HG02759 (cell line): ENCODE measurements around the gene CAST.
A peak's percentile ranks its signal among the peaks of the same experiment; 100 is the strongest.
"Not testable (repeated sequence)": the region's sequence is repeated elsewhere in the genome, so short reads cannot be mapped to it uniquely, and the experiment has no call there.

ENCODE experiments used
- ATAC-seq: cut with Tn5 transposase; IDR thresholded peaks from one replicate; pipeline ENCODE4 v1.9.1; 2021; ENCODE audit warnings: mild to moderate bottlenecking, moderate library complexity; ENCODE audit not compliant: unreplicated experiment

Gene CAST

GRCh38 chr5:96775689-96776088 lies 113.5 kb downstream of the CAST start:
- no peak for ATAC-seq

- no peak for ATAC-seq
Observed at GRCh38 chr5:96776621-96777020, 114.4 kb downstream of the CAST start.

- no peak for ATAC-seq
Observed at GRCh38 chr5:96778409-96778808, 116.2 kb downstream of the CAST start.

GRCh38 chr5:96780626-96781025 lies 118.5 kb downstream of the CAST start:
- no peak for ATAC-seq

- ATAC-seq: no peak
Observed at GRCh38 chr5:96781031-96781971, 119.1 kb downstream of the CAST start.

- no peak for ATAC-seq
Observed at GRCh38 chr5:96783326-96783725, 121.2 kb downstream of the CAST start.

- no peak for ATAC-seq
Observed at GRCh38 chr5:96785326-96786109, 123.3 kb downstream of the CAST start.

GRCh38 chr5:96788112-96788749 lies 126.1 kb downstream of the CAST start:
- ATAC-seq: no peak

- no peak for ATAC-seq
Observed at GRCh38 chr5:96789794-96790330, 127.7 kb downstream of the CAST start.

- no peak for ATAC-seq
Observed at GRCh38 chr5:96790961-96791504, 128.9 kb downstream of the CAST start.

GRCh38 chr5:96794757-96795156 lies 132.6 kb downstream of the CAST start:
- no peak for ATAC-seq

GRCh38 chr5:96795626-96796025 lies 133.4 kb downstream of the CAST start:
- no peak for ATAC-seq

- ATAC-seq: no peak
Observed at GRCh38 chr5:96796434-96796833, 134.3 kb downstream of the CAST start.

GRCh38 chr5:96801718-96802117 lies 139.5 kb downstream of the CAST start:
- not testable (repeated sequence) for ATAC-seq

GRCh38 chr5:96807075-96807654 lies 145.0 kb downstream of the CAST start:
- ATAC-seq: peak; percentile 33

- ATAC-seq: no peak
Observed at GRCh38 chr5:96808541-96808828, 146.3 kb downstream of the CAST start.

GRCh38 chr5:96808868-96809558 lies 146.8 kb downstream of the CAST start:
- no peak for ATAC-seq

GRCh38 chr5:96809921-96810320 lies 147.7 kb downstream of the CAST start:
- no peak for ATAC-seq

GRCh38 chr5:96812851-96813250 lies 150.7 kb downstream of the CAST start:
- ATAC-seq: no peak

- ATAC-seq: no peak
Observed at GRCh38 chr5:96814041-96814440, 151.9 kb downstream of the CAST start.
